Right atrium auricular region (tissue), 2 donors: ENCODE data around the gene ASF1B. TPM values are rescaled to one million over a fixed set of nuclear protein-coding genes. Genes with fewer than 3 reads are reported as not detected.

Source experiments
- DNase-seq: peaks from one replicate; pipeline ENCODE4 v3.0.0-alpha.2; 2019; ENCODE audit warnings: low spot score
- H3K27ac ChIP-seq, 2 donors: fragments of 200-600 bp; sonication (generic); 1 replicate in 1 of 2; 2 replicates in 1 of 2; pipeline ENCODE4 v1.5.1; 2016 to 2019
- H3K27me3 ChIP-seq, 2 donors: fragments of 200-600 bp; sonication (generic); one replicate each; pipeline versions ENCODE4 v1.5.1 to v1.6.0; 2017 to 2019
- H3K36me3 ChIP-seq: fragments of 200-600 bp; sonication (generic); one replicate; pipeline ENCODE4 v1.5.1; 2016
- H3K4me1 ChIP-seq, 2 donors: fragments of 200-600 bp; sonication (generic); one replicate each; pipeline versions ENCODE4 v1.5.1 to v1.6.0; 2017 to 2019
- H3K4me3 ChIP-seq, 2 donors: fragments of 200-600 bp; sonication (generic); 1 replicate in 1 of 2; 2 replicates in 1 of 2; pipeline ENCODE4 v1.5.1; 2017 to 2019; ENCODE audit warnings: mild to moderate bottlenecking in 1 of 2, moderate library complexity in 1 of 2
- H3K9me3 ChIP-seq, 2 donors: fragments of 200-600 bp; sonication (generic); one replicate each; pipeline ENCODE4 v1.5.1; 2019
- CTCF ChIP-seq, 2 donors: fragments of 200-600 bp; sonication (generic); IDR thresholded peaks; one replicate each; pipeline ENCODE4 v1.5.1; 2019; ENCODE audit warnings: antibody characterized with exemption in 2 of 2
- total RNA-seq, 2 donors: library from RNA; depleted of rRNA; stranded (reverse); fragments of >200 nt; gene quantifications; one replicate each; pipeline ENCODE4 v1.1.0, GENCODE V29; 2016

The ASF1B gene
- total RNA-seq, 2 donors from 2014 or later, result 0.43 to 1.4 TPM

GRCh38 chr19:14116918-14117578 lies 19.3 kb downstream of the ASF1B start:
- Histone ChIP-seq H3K36me3 (no peaks in the 10 kb centered on the region), H3K4me1 (peaks cover 0 to 74% of the 10 kb centered on the region in 2 donors), H3K9me3 (no peaks in the 10 kb centered on the region), H3K4me3 (peak overlapping the region; percentile 94 to 99), H3K27me3 (no peaks in the 10 kb centered on the region), H3K27ac (peak overlapping the region; percentile 92 to 96)
- no peak for TF ChIP-seq CTCF (IDR thresholded peaks at IDR 0.05)
- no peak for DNase-seq

- TF ChIP-seq CTCF (IDR thresholded peaks at IDR 0.05), result no peak
- Histone ChIP-seq H3K27ac (peak overlapping the region; percentile 92 to 96), H3K4me3 (peak overlapping the region; percentile 94 to 99), H3K9me3 (no peaks in the 10 kb centered on the region), H3K36me3 (no peaks in the 10 kb centered on the region), H3K4me1 (peaks cover 0 to 79% of the 10 kb centered on the region in 2 donors), H3K27me3 (no peaks in the 10 kb centered on the region)
- DNase-seq, result no peak
Measured at GRCh38 chr19:14116525-14116917, 19.9 kb downstream of the ASF1B start.

GRCh38 chr19:14115756-14116155 lies 20.6 kb downstream of the ASF1B start:
- H3K9me3 ChIP-seq, result no peaks in the 10 kb centered on the region
- H3K36me3 ChIP-seq, result no peaks in the 10 kb centered on the region
- no peak for DNase-seq
- H3K27me3 ChIP-seq, result no peaks in the 10 kb centered on the region
- H3K4me1 ChIP-seq, result peaks cover 0 to 87% of the 10 kb centered on the region in 2 donors
- H3K4me3 ChIP-seq, result peak overlapping the region; percentile 94 to 99
- no peak for TF ChIP-seq CTCF (IDR thresholded peaks at IDR 0.05)
- H3K27ac ChIP-seq, result peak overlapping the region; percentile 92 to 96

GRCh38 chr19:14114854-14115253 lies 21.5 kb downstream of the ASF1B start:
- Histone ChIP-seq H3K27me3 (no peaks in the 10 kb centered on the region), H3K9me3 (no peaks in the 10 kb centered on the region), H3K36me3 (no peaks in the 10 kb centered on the region), H3K27ac (peak overlapping the region; percentile 92 to 96), H3K4me1 (peaks cover 0 to 83% of the 10 kb centered on the region in 2 donors), H3K4me3 (no peak overlapping the region)
- peak; percentile 33 to 73 for TF ChIP-seq CTCF (IDR thresholded peaks at IDR 0.05)
- peak; percentile 71 for DNase-seq

- Histone ChIP-seq H3K36me3 (no peaks in the 10 kb centered on the region), H3K27ac (peak overlapping the region; percentile 92 to 96), H3K9me3 (no peaks in the 10 kb centered on the region), H3K4me3 (no peak overlapping the region), H3K27me3 (no peaks in the 10 kb centered on the region), H3K4me1 (peaks cover 0 to 79% of the 10 kb centered on the region in 2 donors)
- no peak for TF ChIP-seq CTCF (IDR thresholded peaks at IDR 0.05)
- no peak for DNase-seq
Measured at GRCh38 chr19:14114439-14114838, 21.9 kb downstream of the ASF1B start.
